ENCODE results near the gene OR14J1.
"Not testable (repeated sequence)": the region's sequence is repeated elsewhere in the genome, so short reads cannot be mapped to it uniquely, and the experiment has no call there.

OR14J1 gene

DNA sequence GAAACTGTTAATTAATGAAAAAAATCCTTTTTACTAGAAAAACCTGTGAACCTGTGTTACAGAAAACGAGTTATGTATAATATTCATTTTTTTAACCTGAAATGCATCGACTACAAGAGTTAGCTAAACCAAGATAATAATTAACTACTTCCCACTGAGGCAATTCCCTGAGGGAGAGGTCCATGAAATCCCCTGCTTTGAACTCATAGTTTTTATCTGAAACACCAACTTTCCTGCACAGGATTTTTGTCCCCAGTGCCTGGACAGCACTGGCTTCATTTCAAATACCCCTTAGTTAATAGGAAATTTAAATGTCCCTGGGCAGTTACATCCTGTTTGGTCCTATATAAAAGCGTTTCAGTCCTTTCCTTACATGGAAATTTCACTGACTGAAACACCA lies at the start of gene OR14J1:
Gene OR14J1 (plus strand): TSS at position 386 of the 400 bp plus-strand sequence. CDS start 4,989 bp downstream, outside the sequence.
- DNase-seq, result no peak

GRCh38 chr6:29251736-29252135 lies 49.8 kb upstream of the OR14J1 start:
- no peak for DNase-seq

DNA sequence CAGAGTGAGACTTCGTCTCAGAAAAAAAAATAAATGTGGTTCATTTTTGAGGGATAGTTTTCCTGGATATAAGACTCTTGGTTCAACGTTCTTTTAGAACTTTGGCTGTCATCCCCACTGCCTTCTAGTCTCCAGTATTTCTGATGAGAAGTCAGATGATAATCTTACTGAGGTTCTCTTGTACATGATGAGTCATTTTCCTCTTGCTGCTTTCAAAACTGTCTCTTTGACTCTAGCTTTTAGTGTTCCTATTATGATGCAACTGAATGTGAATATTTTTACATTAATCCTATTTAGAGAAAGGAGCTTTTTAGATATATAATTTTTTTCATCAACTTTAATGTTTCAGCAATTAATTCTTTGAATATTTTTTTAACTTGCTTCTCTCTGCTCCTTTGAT lies 46.0 kb upstream of the OR14J1 start:
- DNase-seq, result no peak

DNA sequence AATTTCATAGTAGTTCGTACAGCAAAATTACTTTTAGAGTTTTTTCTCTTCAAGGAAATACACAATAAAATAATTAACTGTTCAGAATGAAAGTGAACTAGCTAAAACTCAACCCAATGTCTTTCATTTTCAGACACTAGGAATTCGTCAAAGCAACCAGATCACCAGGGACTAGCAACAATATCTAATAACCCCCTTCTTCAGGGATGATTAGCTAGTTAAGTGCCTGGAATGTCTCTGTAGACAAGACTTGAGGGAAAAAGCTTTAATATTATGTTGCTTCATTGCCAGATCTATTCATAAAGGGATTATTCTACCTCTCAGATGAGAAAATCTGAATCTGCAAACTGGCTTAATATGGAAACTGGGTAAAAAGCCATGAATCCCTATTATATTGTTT lies 41.8 kb upstream of the OR14J1 start:
- DNase-seq, result no peak

GRCh38 chr6:29263001-29263400 lies 38.5 kb upstream of the OR14J1 start:
- DNase-seq, result no peak

DNA sequence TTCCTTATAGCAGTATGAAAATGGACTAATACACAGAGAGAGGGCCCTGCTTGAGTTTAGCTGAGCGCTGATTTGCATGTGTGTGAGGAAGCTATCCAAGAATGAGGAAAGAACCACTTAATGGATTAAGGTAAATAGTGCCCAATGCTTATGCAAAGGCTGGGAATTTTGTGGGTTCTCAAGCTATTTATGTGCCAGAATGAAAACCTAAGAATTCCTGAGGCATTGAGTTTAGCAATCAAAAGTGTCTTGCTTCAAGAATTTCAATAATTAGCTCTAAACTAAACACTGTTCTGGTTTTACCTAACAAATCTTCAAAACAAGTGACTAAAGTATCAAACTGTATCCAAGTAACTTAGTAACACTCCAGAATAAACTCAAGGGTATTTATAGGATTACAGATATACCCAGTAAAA lies 7.0 kb upstream of the OR14J1 start:
- no peak for DNase-seq

DNA sequence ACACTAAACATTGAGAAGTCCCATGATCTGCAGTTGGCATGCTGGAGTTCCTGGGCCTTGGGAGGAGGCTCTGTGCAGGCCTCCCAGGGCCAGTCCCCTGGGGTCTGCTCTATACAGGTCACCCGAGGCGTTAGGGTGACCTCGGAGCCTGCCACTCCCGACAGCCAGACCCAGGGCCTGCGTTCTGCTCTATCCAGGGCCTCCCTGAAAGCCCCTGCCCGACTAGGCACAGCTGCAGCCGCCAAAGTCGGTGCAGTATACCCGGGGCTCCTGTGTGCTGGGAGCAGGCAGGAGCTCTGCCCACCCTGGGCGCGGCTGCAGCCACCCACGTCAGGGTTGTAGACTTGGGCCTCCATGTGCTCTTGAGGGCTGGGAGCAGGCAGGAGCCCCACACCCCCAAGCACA lies 6.3 kb upstream of the OR14J1 start:
- no peak for DNase-seq

- no peak for DNase-seq
These were observed 5.9 kb upstream of the OR14J1 start for GRCh38 chr6:29295623-29296022.

DNA sequence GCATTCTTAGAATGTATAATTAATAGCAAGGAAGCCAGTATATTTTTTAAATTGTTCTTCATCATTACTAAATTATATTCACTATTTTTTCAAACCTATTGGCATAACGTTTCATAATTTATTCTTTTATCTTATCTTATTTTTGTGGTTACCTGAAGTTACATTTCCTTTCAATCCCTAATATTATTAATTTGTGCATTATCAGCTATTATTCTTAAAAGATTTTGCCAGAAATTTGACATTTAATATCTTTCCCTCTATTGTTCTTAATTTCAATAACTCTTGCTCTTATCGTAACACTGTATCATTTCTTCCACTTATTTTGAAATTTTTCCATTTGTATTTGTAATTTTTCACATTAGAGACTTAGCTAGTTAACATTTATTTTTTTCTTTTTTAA lies 18.4 kb downstream of the OR14J1 start:
- DNase-seq, result no peak

- not testable (repeated sequence) for DNase-seq
These were observed 21.8 kb downstream of the OR14J1 start for GRCh38 chr6:29323332-29323731.

GRCh38 chr6:29325777-29326176 lies 24.3 kb downstream of the OR14J1 start:
- DNase-seq, result no peak

GRCh38 chr6:29332676-29333075 lies 31.2 kb downstream of the OR14J1 start:
- no peak for DNase-seq

- no peak for DNase-seq
These were observed 34.8 kb downstream of the OR14J1 start for GRCh38 chr6:29336269-29336668.

DNA sequence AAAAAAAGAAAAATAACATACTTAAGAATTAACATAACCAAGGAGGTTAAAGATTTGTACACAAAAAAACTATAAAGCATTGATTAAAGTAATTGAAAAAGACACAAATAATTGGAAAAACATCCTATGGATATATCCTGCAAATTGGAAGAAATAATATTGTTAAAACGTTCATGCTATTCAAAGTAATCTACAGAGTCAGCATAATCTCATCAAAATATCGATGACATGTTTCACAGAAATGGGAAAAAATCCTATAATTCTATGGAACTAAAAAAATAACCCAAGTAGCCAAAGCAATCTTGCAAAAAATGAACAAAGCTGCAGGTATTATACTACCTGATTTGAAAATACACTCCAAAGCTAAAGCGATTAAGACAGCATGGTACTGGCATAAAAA lies 43.9 kb downstream of the OR14J1 start:
- no peak for DNase-seq

DNA sequence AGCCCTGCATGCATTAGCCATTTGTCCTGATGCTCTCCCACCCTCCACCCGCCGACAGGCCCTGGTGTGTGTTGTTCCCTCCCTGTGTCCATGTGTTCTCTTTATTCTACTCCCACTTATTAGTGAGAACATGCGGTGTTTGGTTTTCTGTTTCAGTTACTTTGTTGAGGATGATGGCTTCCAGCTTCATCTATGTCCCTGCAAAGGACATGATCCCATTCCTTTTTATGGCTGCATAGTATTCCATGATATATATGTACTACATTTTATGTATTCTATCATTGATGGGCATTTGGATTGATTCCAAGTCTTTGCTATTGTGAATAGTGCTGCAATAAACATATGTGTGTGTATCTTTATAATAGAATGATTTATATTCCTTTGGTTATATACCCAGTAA lies 47.8 kb downstream of the OR14J1 start:
- not testable (repeated sequence) for DNase-seq

GRCh38 chr6:29354980-29355379 lies 53.5 kb downstream of the OR14J1 start:
- DNase-seq, result no peak

GRCh38 chr6:29355603-29356002 lies 54.1 kb downstream of the OR14J1 start:
- DNase-seq, result no peak
